HUES64 (cell line): ENCODE measurements around the gene PPP4R1.

Experiments
- H3K27ac ChIP-seq: 2 replicates; pipeline ENCODE4 v1.7.0; 2013; ENCODE audit warnings: low read depth, low read length, inconsistent platforms
- H3K27me3 ChIP-seq: 2 replicates; pipeline ENCODE4 v1.6.1; 2013; ENCODE audit warnings: mild to moderate bottlenecking, low read length; ENCODE audit not compliant: insufficient read depth
- H3K36me3 ChIP-seq: 2 replicates; pipeline ENCODE4 v1.6.1; 2013; ENCODE audit warnings: mild to moderate bottlenecking, low read length; ENCODE audit not compliant: insufficient read depth
- H3K4me1 ChIP-seq: 2 replicates; pipeline ENCODE4 v1.6.1; 2013; ENCODE audit warnings: mild to moderate bottlenecking, low read length, moderate library complexity; ENCODE audit not compliant: insufficient read depth
- H3K4me3 ChIP-seq: 2 replicates; pipeline ENCODE4 v1.5.1; 2013; ENCODE audit warnings: mild to moderate bottlenecking, low read length, moderate library complexity
- H3K9ac ChIP-seq: 2 replicates; pipeline ENCODE4 v1.6.1; 2013; ENCODE audit warnings: mild to moderate bottlenecking, low read depth, low read length
- H3K9me3 ChIP-seq: 2 replicates; pipeline ENCODE4 v1.6.1; 2013; ENCODE audit warnings: low read depth, low read length; ENCODE audit not compliant: insufficient read depth
- WGBS: fragments of 150-250, 120-280 bp; methylation state at CpG from one replicate; pipeline ENCODE4 v1.1.7; 2013; ENCODE audit warnings: missing lambda C conversion rate; 5-methylcytosine and 5-hydroxymethylcytosine counted together

PPP4R1 gene

DNA sequence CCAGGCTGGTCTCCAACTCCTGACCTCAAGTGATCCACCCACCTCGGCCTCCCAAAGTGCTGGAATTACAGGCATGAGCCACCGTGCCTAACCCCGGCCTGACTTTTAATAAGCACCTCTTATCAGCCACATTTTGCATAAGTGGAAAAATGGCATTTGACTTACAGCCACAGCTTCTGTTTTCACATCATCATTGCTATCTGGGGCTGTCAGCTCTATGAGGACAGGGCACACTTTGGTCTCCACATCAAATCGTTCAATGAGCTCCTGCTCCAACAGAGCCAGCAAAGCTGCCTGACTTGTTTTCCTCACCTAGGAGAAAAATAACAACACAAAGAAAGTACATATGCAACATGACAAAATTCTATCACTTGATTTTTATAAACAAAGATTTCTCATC is 26.4 kb downstream of the PPP4R1 start:
- no peaks in the 10 kb centered on the region for H3K9me3 ChIP-seq
- no peak overlapping the region for H3K27ac ChIP-seq
- peaks cover 85% of the 10 kb centered on the region for H3K36me3 ChIP-seq
- H3K4me3 ChIP-seq = no peak overlapping the region
- 94% methylated on average over 4 of the region's 4 CpGs for WGBS
- H3K9ac ChIP-seq = no peak overlapping the region
- no peaks in the 10 kb centered on the region for H3K27me3 ChIP-seq
- peaks cover 3% of the 10 kb centered on the region; the same call in 1 of the 2 replicates for H3K4me1 ChIP-seq

DNA sequence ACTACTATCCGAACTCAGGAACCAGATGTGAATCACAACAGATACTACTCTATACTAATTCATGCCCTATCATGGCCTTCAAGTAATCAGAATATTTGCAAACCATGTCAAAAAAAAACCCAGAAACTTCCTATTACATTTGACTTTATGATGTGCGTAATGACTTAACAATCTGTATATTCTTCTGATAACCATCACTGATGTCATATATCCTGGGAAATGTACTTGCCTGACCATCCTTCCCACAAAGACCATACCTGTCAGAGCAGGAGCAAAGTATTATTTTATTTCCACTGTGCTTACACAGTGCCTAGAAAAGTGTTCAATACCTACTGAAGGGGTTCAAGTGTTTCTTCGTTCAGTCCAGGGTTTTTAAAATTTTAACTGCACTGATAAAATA is 27.5 kb downstream of the PPP4R1 start:
- Histone ChIP-seq H3K4me3 (no peak overlapping the region), H3K9ac (no peak overlapping the region), H3K36me3 (peaks cover 85% of the 10 kb centered on the region), H3K27ac (no peak overlapping the region), H3K27me3 (no peaks in the 10 kb centered on the region), H3K4me1 (no peaks in the 10 kb centered on the region), H3K9me3 (no peaks in the 10 kb centered on the region; the same call in 1 of the 2 replicates)
- 95% methylated on average over 3 of the region's 3 CpGs for WGBS

DNA sequence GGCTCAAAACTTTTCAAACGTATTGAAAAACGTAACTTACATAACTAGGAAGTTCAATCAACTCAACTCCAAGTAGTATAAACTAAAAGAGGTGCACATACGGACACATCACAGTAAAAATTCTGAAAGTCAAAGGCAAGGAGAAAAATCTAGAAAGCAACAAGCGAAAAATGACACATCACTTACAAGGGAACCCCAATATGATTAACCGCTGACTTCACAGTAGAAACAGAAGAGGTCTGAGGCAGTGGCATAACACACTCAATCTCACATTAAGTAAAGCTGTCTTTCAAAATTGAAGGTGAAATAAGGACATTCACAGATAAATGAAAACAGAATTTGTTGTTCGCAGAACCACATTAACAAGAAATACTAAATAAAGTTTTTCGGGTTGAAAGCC is 32.7 kb downstream of the PPP4R1 start:
- Histone ChIP-seq H3K36me3 (peaks cover 87% of the 10 kb centered on the region), H3K27me3 (no peaks in the 10 kb centered on the region), H3K9ac (no peak overlapping the region), H3K9me3 (no peaks in the 10 kb centered on the region; the same call in 1 of the 2 replicates), H3K4me3 (no peak overlapping the region), H3K27ac (no peak overlapping the region), H3K4me1 (peaks cover 2% of the 10 kb centered on the region; the same call in 1 of the 2 replicates)
- 95% methylated on average over 7 of the region's 7 CpGs for WGBS

DNA sequence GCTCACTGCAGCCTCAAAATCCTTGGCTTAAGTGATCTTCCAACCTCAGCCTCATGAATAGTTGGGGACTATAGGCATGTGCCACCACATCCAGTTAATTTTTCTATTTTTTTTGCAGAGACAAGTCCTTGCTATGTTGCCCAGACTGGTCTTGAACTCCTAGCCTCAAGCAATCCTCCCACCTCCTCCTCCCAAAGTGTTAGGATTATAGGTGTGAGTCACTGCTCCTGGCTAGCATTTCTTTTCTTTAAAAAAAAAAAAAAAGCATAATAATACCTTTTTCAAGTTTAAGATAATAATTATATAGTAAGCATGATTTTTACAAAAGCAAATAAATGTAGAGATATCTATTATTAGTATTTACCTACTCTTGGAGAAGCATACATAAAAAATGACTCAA is 36.1 kb downstream of the PPP4R1 start:
- no peak overlapping the region for H3K27ac ChIP-seq
- H3K9me3 ChIP-seq = no peaks in the 10 kb centered on the region; the same call in 1 of the 2 replicates
- H3K36me3 ChIP-seq = peaks cover 68% of the 10 kb centered on the region
- H3K9ac ChIP-seq = no peak overlapping the region
- no peak overlapping the region for H3K4me3 ChIP-seq
- H3K4me1 ChIP-seq = peaks cover 18% of the 10 kb centered on the region
- H3K27me3 ChIP-seq = no peaks in the 10 kb centered on the region

DNA sequence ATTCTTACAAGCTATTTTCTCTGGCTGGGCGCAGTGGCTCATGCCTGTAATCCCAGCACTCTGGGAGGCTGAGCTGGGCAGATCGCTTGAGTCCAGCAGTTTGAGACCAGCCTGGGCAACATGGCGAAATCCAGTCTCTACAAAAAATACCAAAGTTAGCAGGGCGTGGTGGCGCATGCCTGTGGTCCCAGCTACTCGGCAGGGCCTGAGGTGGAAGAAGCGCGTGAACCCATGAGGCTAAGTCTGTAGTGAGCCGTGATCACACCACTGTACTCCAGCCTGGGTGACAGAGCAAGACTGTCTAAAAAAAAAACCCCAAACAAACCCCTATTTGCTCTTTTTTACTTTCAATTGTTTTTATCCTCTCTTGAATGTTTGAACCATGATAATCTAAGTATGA is 37.0 kb downstream of the PPP4R1 start:
- H3K4me1 ChIP-seq = peaks cover 18% of the 10 kb centered on the region

DNA sequence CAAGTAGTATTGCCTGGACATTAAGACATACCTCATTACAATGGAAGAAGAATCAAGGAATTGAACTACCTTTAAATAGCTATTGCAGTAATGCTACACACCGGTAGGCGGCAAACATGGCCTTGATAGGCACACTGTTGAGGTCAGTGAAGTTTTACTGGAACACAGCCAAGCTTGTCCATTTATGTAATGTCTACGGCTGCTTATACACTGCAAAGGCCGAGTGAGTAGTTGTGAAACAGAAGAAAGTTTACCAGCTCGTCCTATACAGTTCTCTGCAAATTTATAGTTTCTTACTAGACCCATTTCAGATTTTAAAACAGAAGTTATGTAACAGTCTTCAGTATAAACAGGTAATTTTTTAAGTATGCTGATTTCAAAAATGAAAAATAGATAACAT is 38.8 kb downstream of the PPP4R1 start:
- Histone ChIP-seq H3K9me3 (no peaks in the 10 kb centered on the region), H3K4me3 (no peak overlapping the region), H3K36me3 (peaks cover 67% of the 10 kb centered on the region), H3K27ac (no peak overlapping the region), H3K4me1 (peaks cover 18% of the 10 kb centered on the region), H3K9ac (no peak overlapping the region), H3K27me3 (no peaks in the 10 kb centered on the region)
- WGBS = 51% methylated on average over 5 of the region's 5 CpGs

More for the DNA sequence above, 37.0 kb downstream of the PPP4R1 start:
- Histone ChIP-seq H3K36me3 (peaks cover 68% of the 10 kb centered on the region), H3K27ac (no peak overlapping the region), H3K9ac (no peak overlapping the region), H3K27me3 (no peaks in the 10 kb centered on the region), H3K9me3 (no peaks in the 10 kb centered on the region; the same call in 1 of the 2 replicates), H3K4me3 (no peak overlapping the region)
- 91% methylated on average over 9 of the region's 9 CpGs for WGBS

DNA sequence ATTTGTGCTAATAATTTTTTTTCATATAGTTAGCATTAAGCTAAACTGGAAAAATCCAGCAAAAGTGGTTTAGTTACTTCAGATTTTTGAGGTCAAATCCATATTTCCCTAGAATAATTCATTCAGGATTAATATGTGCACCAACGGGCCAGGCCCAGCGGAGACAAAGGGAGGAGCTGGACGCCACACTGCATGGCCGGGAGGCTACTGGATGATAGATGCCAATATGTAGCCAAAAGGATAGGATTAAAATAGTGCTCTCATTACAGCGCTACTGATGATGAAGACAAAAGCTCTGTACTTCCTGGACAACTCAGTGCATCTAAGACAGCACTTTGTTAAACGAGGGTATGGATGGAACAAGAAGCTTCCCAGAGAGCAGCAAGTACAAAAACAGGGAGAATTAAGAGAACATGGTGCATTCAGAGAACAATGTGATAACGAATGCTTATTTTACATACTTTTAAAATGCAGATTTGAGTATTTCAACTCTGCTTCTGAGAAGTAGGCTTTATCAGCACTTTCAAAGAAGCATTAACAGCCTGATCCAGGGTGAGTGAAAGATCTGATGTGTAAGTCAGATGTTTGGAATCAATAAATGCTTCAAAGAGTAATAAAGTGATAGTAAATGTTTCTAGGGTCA is 39.8 kb downstream of the PPP4R1 start:
- Histone ChIP-seq H3K9ac (no peak overlapping the region), H3K27me3 (no peaks in the 10 kb centered on the region), H3K36me3 (peaks cover 70% of the 10 kb centered on the region), H3K27ac (peak overlapping the region; percentile 75), H3K9me3 (no peaks in the 10 kb centered on the region), H3K4me1 (peaks cover 18% of the 10 kb centered on the region), H3K4me3 (0 out of 2 replicates have a peak overlapping the region, but pooled peaks have one; percentile 1)
- WGBS = 52% methylated on average over 7 of the region's 7 CpGs

DNA sequence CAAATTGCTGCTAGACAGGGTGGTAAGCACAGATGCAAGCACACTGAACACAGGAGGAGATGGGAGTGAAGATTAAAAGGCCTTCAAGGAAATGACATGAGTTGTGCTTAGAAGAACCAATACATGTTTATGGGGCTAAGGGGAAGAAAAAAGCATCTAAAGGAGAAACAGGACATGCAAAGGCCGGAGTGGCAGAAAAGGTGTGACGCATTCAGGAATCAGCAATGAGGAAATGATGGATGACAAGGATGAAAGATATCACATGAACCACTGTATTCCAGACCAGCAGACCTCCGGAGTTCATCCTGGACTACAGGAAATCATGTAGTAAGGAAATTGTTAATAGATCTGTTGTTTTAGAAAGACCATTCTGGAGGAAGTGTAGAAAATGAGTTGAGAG is 42.8 kb downstream of the PPP4R1 start:
- Histone ChIP-seq H3K4me3 (no peak overlapping the region), H3K9me3 (no peaks in the 10 kb centered on the region), H3K36me3 (peaks cover 75% of the 10 kb centered on the region), H3K27me3 (no peaks in the 10 kb centered on the region), H3K4me1 (peaks cover 15% of the 10 kb centered on the region), H3K9ac (no peak overlapping the region), H3K27ac (no peak overlapping the region)
- 93% methylated on average over 3 of the region's 3 CpGs for WGBS

DNA sequence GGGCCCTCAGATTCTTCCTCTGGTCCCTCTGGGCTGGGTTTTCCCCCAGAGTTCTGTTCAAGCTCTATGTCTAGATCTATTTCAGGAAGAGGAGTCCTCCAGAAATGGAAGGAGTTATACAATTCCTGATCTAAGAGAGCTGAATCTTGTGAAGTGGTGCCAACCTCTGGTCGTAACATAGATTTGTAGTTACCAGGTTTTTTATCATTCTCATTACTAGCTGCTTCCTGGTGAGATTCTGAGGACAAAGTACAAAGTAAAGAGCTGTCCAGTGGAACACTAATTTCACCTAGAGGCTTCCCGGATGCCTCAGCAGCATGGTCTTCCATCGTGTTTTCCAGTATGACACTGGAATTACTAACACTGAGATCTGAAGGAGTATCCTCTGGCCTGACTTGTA is 44.1 kb downstream of the PPP4R1 start:
- Histone ChIP-seq H3K4me3 (no peak overlapping the region), H3K9me3 (no peaks in the 10 kb centered on the region), H3K4me1 (peaks cover 13% of the 10 kb centered on the region), H3K27me3 (no peaks in the 10 kb centered on the region), H3K9ac (no peak overlapping the region), H3K27ac (no peak overlapping the region), H3K36me3 (peaks cover 76% of the 10 kb centered on the region)
- 92% methylated on average over 3 of the region's 3 CpGs for WGBS

DNA sequence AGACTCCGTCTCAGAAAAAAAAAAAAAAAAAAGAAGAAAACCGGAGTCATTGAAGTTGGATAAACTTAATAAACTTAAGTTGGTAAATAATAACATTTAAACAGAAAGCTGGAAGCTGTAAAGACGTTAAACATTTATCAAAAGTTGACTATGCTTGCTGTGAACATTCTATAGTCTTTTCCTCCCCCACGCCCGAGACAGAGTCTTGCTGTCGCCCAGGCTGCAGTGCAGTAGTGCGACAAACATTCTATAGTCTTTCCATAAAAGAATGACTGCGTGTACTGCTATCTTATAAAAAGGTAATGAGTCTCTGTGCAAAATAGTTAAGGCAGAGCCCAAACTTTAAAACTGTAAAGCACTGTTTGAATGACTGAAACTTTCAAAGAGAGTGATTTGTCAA is 45.2 kb downstream of the PPP4R1 start:
- WGBS = 91% methylated on average over 7 of the region's 8 CpGs
- H3K27me3 ChIP-seq = no peaks in the 10 kb centered on the region
- H3K36me3 ChIP-seq = peaks cover 85% of the 10 kb centered on the region
- no peaks in the 10 kb centered on the region for H3K9me3 ChIP-seq
- H3K4me1 ChIP-seq = peaks cover 3% of the 10 kb centered on the region; the same call in 1 of the 2 replicates
- no peak overlapping the region for H3K9ac ChIP-seq
- H3K27ac ChIP-seq = no peak overlapping the region
- no peak overlapping the region for H3K4me3 ChIP-seq

DNA sequence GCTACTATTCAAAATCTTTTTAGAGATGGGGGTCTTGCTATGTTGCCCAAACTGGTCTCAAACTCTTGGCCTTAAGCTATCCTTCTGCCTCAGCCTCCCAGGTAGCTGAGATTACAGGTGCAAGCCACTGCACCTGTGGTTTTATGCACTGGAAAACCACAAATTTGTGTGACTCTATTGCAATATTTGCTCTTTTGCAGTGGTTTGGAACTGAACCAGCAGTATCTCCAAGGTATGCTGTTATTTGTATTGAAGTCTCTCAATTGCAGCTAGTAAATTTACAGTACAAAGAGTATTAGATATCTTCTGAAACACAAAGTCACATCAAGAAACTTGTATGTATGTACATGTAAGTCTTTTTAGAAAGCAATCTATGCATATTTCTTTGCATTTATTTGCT is 46.2 kb downstream of the PPP4R1 start:
- Histone ChIP-seq H3K9ac (no peak overlapping the region), H3K36me3 (peaks cover 88% of the 10 kb centered on the region), H3K4me1 (no peaks in the 10 kb centered on the region), H3K4me3 (no peak overlapping the region), H3K27me3 (no peaks in the 10 kb centered on the region), H3K9me3 (no peaks in the 10 kb centered on the region), H3K27ac (no peak overlapping the region)

DNA sequence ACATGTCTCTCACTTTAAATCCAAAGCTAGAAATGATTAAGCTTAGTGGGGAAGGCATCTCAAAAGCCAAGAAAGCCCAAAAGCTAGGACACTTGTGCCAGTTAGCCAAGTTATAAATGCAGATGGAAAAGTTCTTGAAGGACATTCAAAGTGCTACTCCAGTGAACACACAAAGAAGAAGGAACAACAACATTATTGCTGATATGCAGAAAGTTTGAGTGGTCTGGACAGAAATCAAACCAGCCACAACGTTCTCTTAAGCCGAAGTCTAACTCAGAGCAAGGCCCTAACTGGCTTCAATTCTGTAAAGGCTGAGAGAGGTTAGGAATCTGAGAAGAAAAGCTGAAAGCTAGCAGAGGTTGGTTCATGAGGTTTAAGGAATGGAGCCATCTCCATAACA is 49.0 kb downstream of the PPP4R1 start:
- Histone ChIP-seq H3K9ac (no peak overlapping the region), H3K4me1 (no peaks in the 10 kb centered on the region), H3K27ac (no peak overlapping the region), H3K27me3 (no peaks in the 10 kb centered on the region), H3K36me3 (peaks cover 86% of the 10 kb centered on the region), H3K9me3 (no peaks in the 10 kb centered on the region), H3K4me3 (no peak overlapping the region)
- 100% methylated on average over 2 of the region's 2 CpGs for WGBS
